ENCODE measurements around the gene PRIM2.
"Not testable (repeated sequence)": the region's sequence is repeated elsewhere in the genome, so short reads cannot be mapped to it uniquely, and the experiment has no call there.

DNA sequence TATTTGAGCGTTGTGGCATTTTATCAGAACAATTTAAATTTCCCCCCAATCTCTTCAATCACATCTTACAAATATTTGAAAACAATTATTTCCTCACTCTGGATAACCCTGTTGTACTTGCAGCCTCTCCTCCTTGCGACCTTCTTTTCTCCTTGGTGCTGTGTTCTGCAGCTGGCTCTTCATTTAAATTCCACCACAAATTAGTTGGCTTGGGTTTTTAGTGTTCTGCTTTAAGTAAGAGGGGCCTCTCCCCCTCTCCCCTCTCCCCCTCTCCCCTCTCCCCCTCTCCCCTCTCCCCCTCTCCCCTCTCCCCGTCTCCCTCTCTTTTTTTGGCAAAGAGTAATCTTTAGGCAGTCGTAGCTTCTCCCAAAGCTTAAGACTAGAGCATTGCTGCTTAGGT is 152.7 kb downstream of the PRIM2 start:
- TF ChIP-seq, protein P1, sequence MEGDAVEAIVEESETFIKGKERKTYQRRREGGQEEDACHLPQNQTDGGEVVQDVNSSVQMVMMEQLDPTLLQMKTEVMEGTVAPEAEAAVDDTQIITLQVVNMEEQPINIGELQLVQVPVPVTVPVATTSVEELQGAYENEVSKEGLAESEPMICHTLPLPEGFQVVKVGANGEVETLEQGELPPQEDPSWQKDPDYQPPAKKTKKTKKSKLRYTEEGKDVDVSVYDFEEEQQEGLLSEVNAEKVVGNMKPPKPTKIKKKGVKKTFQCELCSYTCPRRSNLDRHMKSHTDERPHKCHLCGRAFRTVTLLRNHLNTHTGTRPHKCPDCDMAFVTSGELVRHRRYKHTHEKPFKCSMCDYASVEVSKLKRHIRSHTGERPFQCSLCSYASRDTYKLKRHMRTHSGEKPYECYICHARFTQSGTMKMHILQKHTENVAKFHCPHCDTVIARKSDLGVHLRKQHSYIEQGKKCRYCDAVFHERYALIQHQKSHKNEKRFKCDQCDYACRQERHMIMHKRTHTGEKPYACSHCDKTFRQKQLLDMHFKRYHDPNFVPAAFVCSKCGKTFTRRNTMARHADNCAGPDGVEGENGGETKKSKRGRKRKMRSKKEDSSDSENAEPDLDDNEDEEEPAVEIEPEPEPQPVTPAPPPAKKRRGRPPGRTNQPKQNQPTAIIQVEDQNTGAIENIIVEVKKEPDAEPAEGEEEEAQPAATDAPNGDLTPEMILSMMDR (IDR thresholded peaks at IDR 0.05) = not testable (repeated sequence)
- not testable (repeated sequence) for TF ChIP-seq POLR2A (IDR thresholded peaks at IDR 0.05)

All from Peyer's patch (tissue), 4 donors.